ENCODE measurements around the gene RNU2-1.
"Not testable (repeated sequence)": the region's sequence is repeated elsewhere in the genome, so short reads cannot be mapped to it uniquely, and the experiment has no call there.

The RNU2-1 gene

DNA sequence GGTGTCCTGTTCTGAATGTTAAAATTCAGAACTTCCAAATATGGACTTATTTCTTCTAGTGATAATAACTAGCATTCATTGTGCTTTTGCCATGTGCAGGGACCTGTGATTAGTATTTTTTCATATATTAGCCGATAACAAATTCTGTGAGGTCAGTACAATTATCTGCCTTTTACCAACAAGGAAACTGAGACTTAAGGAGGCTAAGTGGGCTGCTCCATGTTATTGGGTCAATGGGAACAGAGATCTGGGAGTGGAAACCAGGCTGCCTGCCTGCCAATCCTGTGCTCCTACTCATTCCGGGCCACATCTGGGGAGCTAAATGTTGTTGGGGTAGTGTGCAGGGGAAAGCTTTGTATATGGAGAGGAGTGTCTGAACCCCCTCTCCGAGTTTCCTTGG is 18.4 kb downstream of the RNU2-1 start:
- no peak for DNase-seq

DNA sequence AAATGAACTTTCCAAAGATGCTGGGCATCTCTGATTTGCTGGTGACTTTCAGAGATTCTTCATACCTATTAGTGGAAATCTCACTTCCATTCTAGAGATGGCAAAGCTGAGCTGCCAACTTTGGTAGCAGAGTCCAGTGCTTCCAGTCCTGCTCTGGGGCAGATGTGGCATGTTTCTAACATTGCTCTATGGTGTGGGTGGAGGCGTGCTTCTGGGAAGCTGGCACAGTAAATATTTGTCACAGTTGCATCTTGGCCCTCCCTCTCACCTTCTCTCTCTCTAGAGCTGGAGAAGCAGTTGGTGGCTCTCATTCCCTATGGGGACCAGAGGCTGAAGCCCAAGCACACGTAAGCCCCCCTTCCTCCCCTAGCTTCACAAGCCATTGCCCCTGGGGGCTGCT is 20.2 kb downstream of the RNU2-1 start:
- no peak for DNase-seq

DNA sequence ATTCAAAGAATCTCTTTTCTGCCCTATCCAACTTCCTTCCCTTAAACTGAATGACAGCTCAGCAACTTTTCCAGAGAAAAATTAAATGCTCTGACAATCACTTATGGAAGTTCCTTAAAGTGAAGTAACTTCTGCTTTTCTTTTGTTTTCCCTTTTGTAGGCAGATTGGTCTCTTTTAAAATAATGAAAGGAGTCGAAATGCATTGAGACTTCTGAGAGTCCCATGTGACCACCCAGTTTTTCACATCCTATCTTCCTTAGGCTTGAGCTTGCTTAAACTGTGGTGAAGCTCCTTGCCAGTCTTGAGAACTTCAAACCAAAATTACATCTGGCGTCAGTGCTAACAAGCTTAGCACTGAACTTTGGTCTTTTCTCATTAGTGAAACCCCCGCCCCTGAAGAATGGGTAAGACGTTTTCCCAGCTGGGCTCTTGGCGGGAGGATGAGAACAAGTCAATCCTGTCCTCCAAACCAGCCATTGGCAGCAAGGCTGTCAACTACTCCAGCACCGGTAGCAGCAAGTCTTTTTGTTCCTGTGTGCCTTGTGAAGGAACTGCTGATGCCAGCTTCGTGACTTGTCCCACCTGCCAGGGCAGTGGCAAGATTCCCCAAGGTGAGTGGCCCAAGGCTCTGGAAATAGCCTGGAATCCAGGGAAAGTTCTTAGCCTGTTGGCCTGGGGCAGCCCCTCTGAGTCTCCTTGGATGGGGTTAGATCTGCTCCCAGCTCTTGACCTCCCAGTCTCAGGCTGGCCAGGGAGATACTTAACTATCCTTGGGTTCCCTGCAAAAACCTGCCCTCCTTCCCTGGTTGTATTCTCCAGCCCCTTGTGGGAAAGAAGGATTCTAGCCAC is 20.9 kb downstream of the RNU2-1 start:
- no peak for DNase-seq

DNA sequence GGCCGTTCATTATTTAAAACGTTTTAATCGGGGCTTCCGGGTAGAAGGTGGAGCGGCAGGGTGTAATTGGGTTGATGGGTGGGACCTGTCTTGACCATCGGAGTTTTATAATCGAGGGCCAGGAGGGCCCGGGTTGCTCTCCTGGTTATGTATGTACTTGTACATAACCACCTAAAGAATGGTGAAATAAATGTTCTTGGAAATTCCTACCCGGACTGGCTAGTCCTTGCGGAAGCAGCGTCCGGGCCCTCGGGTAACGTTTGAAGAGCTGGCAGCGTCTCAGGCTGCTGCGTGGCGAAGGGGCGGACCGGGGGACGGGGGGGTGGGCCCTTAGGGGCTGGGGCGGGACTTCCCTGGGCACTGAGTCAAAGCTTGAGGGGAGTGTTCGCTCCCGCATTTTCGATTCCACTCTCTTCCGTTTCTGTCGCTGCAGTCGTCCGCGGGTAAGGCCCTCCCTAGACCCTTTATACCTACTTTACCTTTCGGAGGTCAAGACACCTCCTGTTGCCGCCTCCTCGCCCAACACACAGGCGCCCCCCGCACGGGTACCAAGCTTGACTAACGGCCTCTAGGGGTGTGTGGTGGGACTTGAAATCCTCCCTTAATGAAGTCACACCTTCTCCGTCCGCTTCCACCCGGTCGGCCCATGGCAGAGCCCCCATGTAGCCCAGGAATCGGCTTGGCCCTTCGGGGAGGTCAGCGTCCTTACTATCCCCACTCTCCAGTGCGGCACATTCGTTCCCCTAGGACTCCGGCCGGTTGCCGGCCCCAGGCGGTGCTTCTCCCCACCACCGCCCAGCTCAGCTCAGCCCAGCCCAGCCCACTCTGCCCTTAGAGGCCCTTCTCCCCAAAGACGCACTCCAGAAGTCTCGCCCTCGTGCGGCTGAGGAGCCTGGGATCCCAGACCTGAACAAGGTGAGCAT is 22.0 kb downstream of the RNU2-1 start, which contains the start of gene TMEM106A:
Gene TMEM106A (plus strand): TSS at position 396 of the 923 bp plus-strand sequence. CDS start 1,167 bp downstream, outside the sequence.
- DNase-seq: peak; percentile 77

DNA sequence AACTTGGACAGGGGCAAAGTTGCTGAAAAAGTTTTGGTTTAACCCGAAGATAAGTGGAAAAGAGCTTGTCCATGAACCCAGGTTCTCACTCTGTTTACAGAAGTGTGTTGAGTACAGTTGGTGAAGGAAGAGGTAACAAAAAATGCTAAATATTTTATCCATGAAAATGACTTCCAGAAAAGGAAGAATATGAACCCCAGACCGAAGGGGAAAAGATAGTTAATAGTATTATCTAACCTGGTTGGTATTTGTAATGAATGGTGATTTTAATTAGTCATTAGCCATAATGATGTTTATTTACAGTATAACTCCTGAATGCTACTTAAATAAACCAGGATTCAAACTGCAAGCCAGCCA is 22.7 kb downstream of the RNU2-1 start:
- DNase-seq: peak; percentile 3

DNA sequence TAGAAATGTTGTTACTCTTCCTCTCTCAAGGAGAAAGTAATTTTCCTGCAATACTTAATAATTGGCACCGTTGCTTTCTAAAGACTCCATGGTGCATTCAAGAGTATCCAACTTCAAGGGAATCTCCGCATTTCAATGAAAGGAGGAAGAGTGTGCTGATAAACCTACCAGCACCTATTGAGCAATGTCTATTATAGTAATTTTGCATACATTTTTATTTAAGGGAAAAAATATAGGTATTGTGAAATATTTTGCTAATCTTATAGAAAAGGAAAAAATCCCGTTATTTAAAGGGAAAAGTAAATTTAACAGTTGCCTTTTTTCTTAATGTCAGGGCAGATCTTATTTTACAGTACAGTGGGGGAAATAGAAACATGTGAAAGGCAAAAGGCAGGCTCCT is 23.2 kb downstream of the RNU2-1 start:
- no peak for DNase-seq

DNA sequence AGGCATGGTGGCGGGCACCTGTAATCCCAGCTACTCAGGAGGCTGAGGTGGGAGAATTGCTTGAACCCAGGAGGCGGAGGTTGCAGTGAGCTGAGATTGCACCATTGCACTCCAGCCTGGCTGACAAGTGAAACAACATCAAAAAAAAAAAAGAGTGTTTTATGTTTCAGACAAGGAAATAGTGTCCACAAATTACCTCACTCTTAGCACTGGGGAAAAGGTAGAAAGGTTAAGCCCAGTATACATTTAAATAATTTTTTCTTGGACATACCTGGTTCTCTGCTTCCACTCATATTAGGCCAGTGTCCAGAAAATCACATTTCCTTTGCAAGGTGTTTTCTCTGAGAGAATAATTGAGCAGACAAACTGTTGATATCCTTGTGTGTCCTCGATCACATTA is 30.8 kb downstream of the RNU2-1 start:
- DNase-seq: not testable (repeated sequence)

DNA sequence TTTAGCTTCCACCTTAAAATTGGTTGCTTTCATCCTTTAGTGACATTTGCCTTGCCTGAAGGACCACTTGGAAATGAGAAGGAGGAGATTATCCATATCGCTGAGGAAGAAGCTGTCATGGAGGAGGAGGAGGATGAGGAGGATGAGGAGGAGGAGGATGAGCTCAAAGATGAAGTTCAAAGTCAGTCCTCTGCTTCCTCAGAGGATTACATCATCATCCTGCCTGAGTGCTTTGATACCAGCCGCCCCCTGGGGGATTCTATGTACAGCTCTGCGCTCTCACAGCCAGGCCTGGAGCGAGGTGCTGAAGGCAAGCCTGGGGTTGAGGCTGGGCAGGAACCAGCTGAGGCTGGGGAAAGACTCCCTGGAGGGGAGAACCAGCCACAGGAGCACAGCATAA is 33.6 kb downstream of the RNU2-1 start:
- DNase-seq: no peak

DNA sequence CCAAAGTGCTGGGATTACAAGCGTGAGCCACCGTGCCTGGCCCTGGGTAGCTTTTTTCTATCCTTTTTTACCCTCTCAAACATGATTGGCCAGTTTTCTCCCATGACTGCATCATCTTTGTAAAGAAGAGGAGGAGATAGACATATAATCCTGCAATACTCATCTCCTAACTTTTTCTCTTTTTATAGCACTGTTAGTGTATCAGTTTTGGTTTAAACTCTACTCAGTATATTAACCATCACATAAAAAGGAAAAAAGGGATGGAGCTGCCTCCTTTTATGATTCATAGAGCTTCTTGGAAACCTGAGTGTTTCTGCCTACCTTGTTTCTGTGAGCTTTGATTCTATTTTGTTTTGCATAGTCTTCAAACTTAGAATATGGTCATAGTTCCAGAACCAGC is 34.1 kb downstream of the RNU2-1 start:
- DNase-seq: no peak

DNA sequence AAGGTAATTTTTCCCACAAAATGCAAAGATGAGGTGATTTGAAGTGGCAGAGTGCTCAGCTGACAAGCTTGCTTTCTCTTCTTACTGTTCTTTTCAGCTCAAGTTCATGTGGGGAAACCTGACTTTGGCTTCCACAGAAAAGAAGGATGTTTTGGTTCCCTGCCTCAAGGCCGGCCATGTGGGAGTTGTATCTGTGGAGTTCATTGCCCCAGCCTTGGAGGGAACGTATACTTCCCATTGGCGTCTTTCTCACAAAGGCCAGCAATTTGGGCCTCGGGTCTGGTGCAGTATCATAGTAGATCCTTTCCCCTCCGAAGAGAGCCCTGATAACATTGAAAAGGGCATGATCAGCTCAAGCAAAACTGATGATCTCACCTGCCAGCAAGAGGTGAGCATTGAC is 40.5 kb downstream of the RNU2-1 start:
- DNase-seq: no peak

DNA sequence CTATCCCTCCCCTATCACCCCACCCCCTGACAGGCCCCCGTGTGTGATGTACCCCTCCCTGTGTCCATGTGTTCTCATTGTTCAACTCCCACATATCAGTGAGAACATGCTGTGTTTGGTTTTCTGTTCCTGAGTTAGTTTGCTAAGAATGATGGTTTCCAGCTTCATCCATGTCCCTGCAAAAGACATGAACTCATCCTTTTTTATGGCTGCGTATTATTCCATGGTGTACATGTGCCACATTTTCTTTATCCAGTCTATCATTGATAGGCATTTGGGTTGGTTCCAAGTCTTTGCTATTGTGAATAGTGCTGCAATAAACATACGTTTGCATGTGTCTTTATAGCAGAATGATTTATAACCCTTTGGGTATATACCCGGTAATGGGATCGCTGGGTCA is 47.1 kb downstream of the RNU2-1 start:
- DNase-seq: not testable (repeated sequence)

DNA sequence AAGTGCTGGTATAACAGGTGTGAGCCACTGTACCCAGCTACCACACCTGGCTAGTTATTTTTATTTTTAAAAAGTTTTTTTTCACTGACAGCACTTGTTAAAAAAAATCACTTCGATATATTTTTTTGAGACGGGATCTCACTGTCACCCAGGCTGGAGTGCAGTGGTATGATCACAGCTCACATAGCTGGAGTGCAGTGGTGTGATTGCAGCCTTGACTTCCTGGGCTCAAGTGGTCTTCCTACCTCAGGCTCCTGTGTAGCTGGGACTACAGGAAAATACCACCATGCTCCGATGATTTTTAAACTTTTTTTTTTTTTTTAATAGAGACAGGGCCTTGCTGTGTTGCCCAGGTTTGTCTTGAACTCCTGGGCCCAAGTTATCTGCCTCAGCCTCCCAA is 49.9 kb downstream of the RNU2-1 start:
- DNase-seq: no peak

All from CD4-positive, alpha-beta T cell treated with Interleukin-21 for 1 hour (primary cell).